ENCODE data around the gene MATN4. TPM values are rescaled to one million over a fixed set of nuclear protein-coding genes. Genes with fewer than 3 reads are reported as not detected.

The MATN4 gene
- total RNA-seq (2021; ENCODE audit: unreplicated experiment): 0.64 TPM
- polyA plus RNA-seq (2012): 0.61 and 0.62 TPM in 2 replicates
- Bru-seq, nascent RNA: percentile 33 among the genes with signal in this experiment
- percentile 23 among the genes with signal in this experiment for BruChase-seq, experiment 1, labeled RNA remaining after a 6-hour chase
- BruChase-seq, experiment 2, labeled RNA remaining after a 2-hour chase: percentile 22 among the genes with signal in this experiment
- long read RNA-seq, partial matches to known transcripts: 0 of 3 reads
- long read RNA-seq, other reads (novel, unspliced or antisense): 3 of 3 reads

GRCh38 chr20:45308117-45308778 is at the start of gene MATN4:
Gene MATN4, minus strand, starts transcription at chr20:45308299. Its CDS starts 2,717 bp downstream, at chr20:45305582.
- Histone ChIP-seq H3K27ac (ENCODE audit: low read depth, low read length) (no peak within 1 kb of the TSS), H3K9me3 (ENCODE audit: control insufficient read depth in 1 of 2, insufficient read depth in 1 of 2, low read depth in 1 of 2, low read length in 2 of 2) (no peaks in the 10 kb centered on the region), H4K20me1 (ENCODE audit: insufficient read depth) (no peaks in the 10 kb centered on the region), H3K79me2 (ENCODE audit: insufficient read depth, low read length) (no peaks in the 10 kb centered on the region), H3K9me2 (ENCODE audit: insufficient read depth) (no peaks in the 10 kb centered on the region), H3K4me3 (replicated peaks in 1 of 2; ENCODE audit: low read depth in 1 of 2, low read length in 2 of 2) (no peak within 1 kb of the TSS), H3K36me3 (ENCODE audit: control insufficient read depth in 1 of 2, insufficient read depth in 2 of 2, low read length in 2 of 2) (no peaks in the 10 kb centered on the region), H3K9ac (ENCODE audit: low read length) (no peak within 1 kb of the TSS), H2AFZ (ENCODE audit: low read depth, low read length, poor library complexity, severe bottlenecking) (no peak within 1 kb of the TSS), H3K4me2 (ENCODE audit: low read length) (no peak within 1 kb of the TSS), H3K4me1 (ENCODE audit: control insufficient read depth in 1 of 2, insufficient read depth in 2 of 2, low read length in 2 of 2) (peaks cover 4 to 20% of the 10 kb centered on the region in 2 experiments; a peak in 3 of 4 replicates), H3K27me3 (ENCODE audit: insufficient read depth, low read length) (no peaks in the 10 kb centered on the region)
- intact Hi-C loops (cut with micrococcal nuclease): no loop called here
- POLR2A ChIA-PET: no interaction called here
- DNase-seq (ENCODE audit: low read depth, low spot score): no peak
- no TSS peak for BruUV-seq (replicated peaks)
- CTCF ChIA-PET: interaction anchor here (1.0 to 1.9 kb wide), 2 partner anchors 7 to 462 kb away, joined by 3 to 5 read pairs; no protein-coding TSS in a partner anchor
- RAD21 ChIA-PET (ENCODE audit: low non-redundant PET in 1 of 2, low total read pairs in 2 of 2, uncharacterized antibody in 2 of 2, unreplicated experiment in 2 of 2): no interaction called here
- no peak for ATAC-seq
- TF ChIP-seq POLR2A (IDR thresholded peaks at IDR 0.05; ENCODE audit: borderline replicate concordance, extremely low read depth, insufficient read depth, insufficient read length) (no peak), SP1 (IDR thresholded peaks at IDR 0.05; ENCODE audit: low read depth) (no peak), EZH2 (IDR thresholded peaks at IDR 0.05) (no peak), CTCF (IDR thresholded peaks at IDR 0.05 in 2 of 3, conservative IDR thresholded peaks at IDR 0.05 in 1 of 3; ENCODE audit: borderline replicate concordance in 1 of 3, insufficient read depth in 1 of 3, low read depth in 2 of 3, low read length in 2 of 3) (no peak), CEBPB (IDR thresholded peaks at IDR 0.05; ENCODE audit: low read depth) (no peak), REST (IDR thresholded peaks at IDR 0.05; ENCODE audit: low read depth) (no peak), ELF1 (IDR thresholded peaks at IDR 0.05; ENCODE audit: borderline replicate concordance, low read depth) (no peak), POLR2AphosphoS5 (IDR thresholded peaks at IDR 0.05; ENCODE audit: low read depth, low read length) (no peak), EGR1 (IDR thresholded peaks at IDR 0.05; ENCODE audit: low read depth) (no peak), EZH2phosphoT487 (IDR thresholded peaks at IDR 0.05; ENCODE audit: borderline replicate concordance) (no peak), CBX3 (IDR thresholded peaks at IDR 0.05; ENCODE audit: low read depth) (no peak), JUND (IDR thresholded peaks at IDR 0.05) (no peak), SIN3A (IDR thresholded peaks at IDR 0.05; ENCODE audit: low read depth) (no peak), RAD21 (IDR thresholded peaks at IDR 0.05; ENCODE audit: low read depth) (no peak), YY1 (IDR thresholded peaks at IDR 0.05; ENCODE audit: extremely low read depth, insufficient replicate concordance, low read depth, low read length) (no peak), FOSL1 (IDR thresholded peaks at IDR 0.05; ENCODE audit: low read depth) (no peak), ZNF274 (IDR thresholded peaks at IDR 0.05; ENCODE audit: low read depth, low read length) (no peak), TCF7L2 (IDR thresholded peaks at IDR 0.05; ENCODE audit: borderline replicate concordance, extremely low read depth, insufficient read depth, insufficient read length) (no peak)
